ENCODE data around the gene GPNMB. TPM values are rescaled to one million over a fixed set of nuclear protein-coding genes. Genes with fewer than 3 reads are reported as not detected.

GPNMB gene
- total RNA-seq, 4 donors from 2014 or later: 62.0 to 803 (median 261) TPM

DNA sequence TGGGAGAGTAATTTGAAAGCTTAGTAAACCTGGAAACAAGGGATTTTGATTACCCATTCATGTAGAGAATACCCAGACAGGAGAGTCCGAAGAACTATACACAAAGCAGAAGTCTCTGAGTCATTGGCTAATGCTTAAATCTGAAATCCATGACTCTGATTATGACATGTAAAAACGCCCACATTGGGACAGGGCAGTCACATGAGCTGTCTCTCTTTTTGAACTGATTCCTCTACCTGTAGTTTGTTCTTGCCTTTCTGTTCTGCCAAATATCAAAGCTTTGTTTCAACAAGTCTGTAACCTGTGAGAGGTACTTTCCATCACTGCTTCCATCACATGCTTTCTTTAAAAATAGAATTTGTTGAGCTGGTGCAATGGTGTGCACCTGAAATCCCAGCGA is 4.3 kb upstream of the GPNMB start:
- TF ChIP-seq, protein P1, sequence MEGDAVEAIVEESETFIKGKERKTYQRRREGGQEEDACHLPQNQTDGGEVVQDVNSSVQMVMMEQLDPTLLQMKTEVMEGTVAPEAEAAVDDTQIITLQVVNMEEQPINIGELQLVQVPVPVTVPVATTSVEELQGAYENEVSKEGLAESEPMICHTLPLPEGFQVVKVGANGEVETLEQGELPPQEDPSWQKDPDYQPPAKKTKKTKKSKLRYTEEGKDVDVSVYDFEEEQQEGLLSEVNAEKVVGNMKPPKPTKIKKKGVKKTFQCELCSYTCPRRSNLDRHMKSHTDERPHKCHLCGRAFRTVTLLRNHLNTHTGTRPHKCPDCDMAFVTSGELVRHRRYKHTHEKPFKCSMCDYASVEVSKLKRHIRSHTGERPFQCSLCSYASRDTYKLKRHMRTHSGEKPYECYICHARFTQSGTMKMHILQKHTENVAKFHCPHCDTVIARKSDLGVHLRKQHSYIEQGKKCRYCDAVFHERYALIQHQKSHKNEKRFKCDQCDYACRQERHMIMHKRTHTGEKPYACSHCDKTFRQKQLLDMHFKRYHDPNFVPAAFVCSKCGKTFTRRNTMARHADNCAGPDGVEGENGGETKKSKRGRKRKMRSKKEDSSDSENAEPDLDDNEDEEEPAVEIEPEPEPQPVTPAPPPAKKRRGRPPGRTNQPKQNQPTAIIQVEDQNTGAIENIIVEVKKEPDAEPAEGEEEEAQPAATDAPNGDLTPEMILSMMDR (IDR thresholded peaks at IDR 0.05; ENCODE audit: low read depth): no peak

DNA sequence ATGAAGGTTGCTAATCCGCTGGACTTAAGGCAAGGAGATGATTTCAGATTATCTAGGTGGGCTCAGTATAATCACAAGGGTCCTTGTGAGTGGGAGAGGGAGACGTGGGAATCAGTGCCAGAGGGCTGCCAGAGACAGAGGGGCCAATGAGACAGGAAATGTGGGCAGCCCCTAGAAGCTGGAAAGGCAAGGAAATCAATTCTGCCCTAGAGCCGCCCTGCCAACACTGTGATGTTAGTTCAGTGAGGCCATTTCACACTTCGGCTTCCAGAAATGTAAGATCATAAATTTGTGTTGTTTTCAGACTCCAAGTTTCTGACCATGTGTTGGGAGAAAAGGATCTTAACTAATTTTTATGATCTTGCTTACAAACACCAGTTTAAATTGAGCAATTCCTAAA is 3.6 kb upstream of the GPNMB start:
- TF ChIP-seq, protein P1 (IDR thresholded peaks at IDR 0.05; ENCODE audit: low read depth): no peak

- TF ChIP-seq, protein P1 (IDR thresholded peaks at IDR 0.05; ENCODE audit: low read depth): no peak
These were observed 549 bp downstream of the GPNMB start for GRCh38 chr7:23247046-23247602.

DNA sequence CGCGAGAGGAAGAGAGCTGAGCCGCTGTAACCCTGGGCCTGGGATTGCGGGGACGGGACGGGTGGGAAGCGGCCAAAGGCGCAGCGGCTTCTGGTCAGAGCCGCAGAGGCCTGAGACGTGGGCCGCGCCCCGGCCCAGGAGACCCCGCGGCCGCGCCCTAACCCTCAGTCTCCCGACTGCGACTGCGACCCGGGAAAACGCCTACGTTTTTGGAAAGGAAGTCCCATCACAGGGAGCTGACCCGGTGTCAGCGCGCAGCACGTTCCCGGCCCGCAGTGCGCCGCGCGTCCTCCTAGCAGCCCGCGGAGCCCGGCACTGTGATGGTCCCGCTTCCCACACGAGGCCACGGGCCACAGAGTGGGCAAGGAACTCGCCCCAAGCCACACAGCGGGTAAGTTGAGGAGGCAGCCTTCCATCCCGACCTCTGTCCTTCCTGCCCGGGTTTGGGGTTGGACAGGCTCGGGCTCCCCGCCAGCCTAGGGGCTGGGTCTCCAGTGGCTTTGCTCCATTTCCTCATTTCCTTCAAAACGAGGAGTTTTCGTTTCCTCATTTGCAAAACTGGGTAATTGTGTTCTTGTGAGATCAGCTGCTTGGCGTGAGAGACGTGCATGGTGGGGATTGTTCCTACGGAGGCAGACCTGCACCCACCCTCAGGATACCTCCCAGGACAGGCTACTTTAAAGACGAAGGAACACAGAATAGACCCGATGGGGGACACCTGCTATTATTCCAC is 1.2 kb downstream of the GPNMB start:
- TF ChIP-seq, protein P1 (IDR thresholded peaks at IDR 0.05; ENCODE audit: low read depth): no peak

DNA sequence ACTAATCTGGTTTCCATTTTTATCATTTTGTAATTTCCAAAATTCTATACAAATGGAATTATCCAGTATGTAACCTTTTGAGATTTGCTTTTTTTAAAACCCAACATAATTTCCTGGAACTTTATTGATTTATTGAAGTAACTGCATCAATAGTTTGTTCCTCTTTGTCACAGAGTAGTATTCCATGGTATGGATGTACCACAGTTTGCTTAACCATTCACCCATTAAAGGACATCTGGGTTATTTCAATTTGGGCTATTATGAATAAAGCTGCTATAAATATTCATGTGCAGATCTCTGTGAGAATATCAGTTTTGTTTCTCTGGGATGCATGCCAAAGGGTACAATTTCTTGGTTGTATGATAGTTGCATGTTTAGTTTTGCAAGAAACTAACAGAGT is 2.9 kb downstream of the GPNMB start:
- TF ChIP-seq, protein P1 (IDR thresholded peaks at IDR 0.05; ENCODE audit: low read depth): no peak

GRCh38 chr7:23254051-23254681 is 7.6 kb downstream of the GPNMB start:
- TF ChIP-seq, protein P1 (IDR thresholded peaks at IDR 0.05; ENCODE audit: low read depth): no peak

GRCh38 chr7:23256731-23257130 is 10.2 kb downstream of the GPNMB start:
- TF ChIP-seq, protein P1 (IDR thresholded peaks at IDR 0.05; ENCODE audit: low read depth): no peak

Measured in subcutaneous adipose tissue (tissue), 4 donors.